Osteoblast (primary cell): Measurements from ENCODE around the gene OLFM1. TPM values are rescaled to one million over a fixed set of nuclear protein-coding genes. Genes with fewer than 3 reads are reported as not detected.

ENCODE experiments used
- DNase-seq: peaks from one replicate; pipeline ENCODE4 v3.0.0; 2011; ENCODE audit warnings: low spot score, mixed read lengths; ENCODE audit not compliant: insufficient read length; ENCODE audit errors: missing footprints
- H2AFZ ChIP-seq: 2 replicates; pipeline ENCODE4 v1.6.0; 2011; ENCODE audit warnings: mild to moderate bottlenecking, low read length
- H3K27ac ChIP-seq: 2 replicates; pipeline ENCODE4 v1.5.1; 2011; ENCODE audit warnings: mild to moderate bottlenecking, low read depth, low read length, moderate library complexity
- H3K27me3 ChIP-seq: 2 replicates; pipeline ENCODE4 v1.6.0; 2012; ENCODE audit warnings: mild to moderate bottlenecking, control low read depth, inconsistent platforms, low read length, moderate library complexity; ENCODE audit not compliant: insufficient read depth
- H3K36me3 ChIP-seq: 2 replicates; pipeline ENCODE4 v1.5.1; 2011; ENCODE audit warnings: mild to moderate bottlenecking, low read length, control low read depth, moderate library complexity; ENCODE audit not compliant: insufficient read depth
- H3K4me1 ChIP-seq: 2 replicates; pipeline ENCODE4 v1.5.1; 2011; ENCODE audit warnings: mild to moderate bottlenecking, low read length, control low read depth, moderate library complexity; ENCODE audit not compliant: insufficient read depth
- H3K4me2 ChIP-seq: 2 replicates; pipeline ENCODE4 v1.6.0; 2011; ENCODE audit warnings: mild to moderate bottlenecking, low read length; ENCODE audit not compliant: insufficient read depth
- H3K4me3 ChIP-seq: fragments of 200-600 bp; sonication (generic); 3 replicates; pipeline ENCODE4 v1.5.1; 2012; ENCODE audit warnings: mild to moderate bottlenecking, low read length, inconsistent platforms; ENCODE audit not compliant: insufficient read depth
- H3K79me2 ChIP-seq: 2 replicates; pipeline ENCODE4 v1.6.0; 2012; ENCODE audit warnings: mild to moderate bottlenecking, low read length, control low read depth, inconsistent platforms; ENCODE audit not compliant: insufficient read depth
- H3K9me3 ChIP-seq: 2 replicates; pipeline ENCODE4 v1.5.1; 2011; ENCODE audit warnings: low read depth, low read length, control low read depth
- H4K20me1 ChIP-seq: 2 replicates; pipeline ENCODE4 v1.6.0; 2012; ENCODE audit warnings: mild to moderate bottlenecking, low read length, control low read depth; ENCODE audit not compliant: insufficient read depth
- CTCF ChIP-seq: IDR thresholded peaks from 2 replicates; pipeline ENCODE4 v1.5.1; 2011; ENCODE audit warnings: mild to moderate bottlenecking, low read depth, low read length, moderate library complexity; ENCODE audit errors: extremely low read depth
- total RNA-seq: library from RNA; depleted of rRNA; stranded (reverse); fragments of >200 nt; gene quantifications from 2 replicates; pipeline ENCODE4 v1.2.3, GENCODE V29; 2012

OLFM1 gene
- total RNA-seq, 1 donor, result under 0.01 TPM

- Histone ChIP-seq H3K4me3 (no peak overlapping the region), H3K4me1 (no peaks in the 10 kb centered on the region), H3K27me3 (no peaks in the 10 kb centered on the region), H4K20me1 (no peaks in the 10 kb centered on the region), H3K36me3 (no peaks in the 10 kb centered on the region), H2AFZ (no peak overlapping the region), H3K79me2 (no peaks in the 10 kb centered on the region), H3K9me3 (no peaks in the 10 kb centered on the region), H3K27ac (no peak overlapping the region), H3K4me2 (no peak overlapping the region)
- no peak for DNase-seq
- no peak for TF ChIP-seq CTCF
Measured at GRCh38 chr9:135167849-135168655, 80.6 kb downstream of the OLFM1 start.

- no peak overlapping the region for H3K27ac ChIP-seq
- no peaks in the 10 kb centered on the region for H4K20me1 ChIP-seq
- TF ChIP-seq CTCF, result no peak
- H3K79me2 ChIP-seq, result no peaks in the 10 kb centered on the region
- H3K4me2 ChIP-seq, result no peak overlapping the region
- no peaks in the 10 kb centered on the region for H3K27me3 ChIP-seq
- no peak for DNase-seq
- no peaks in the 10 kb centered on the region for H3K4me1 ChIP-seq
- H3K4me3 ChIP-seq, result no peak overlapping the region
- no peaks in the 10 kb centered on the region for H3K9me3 ChIP-seq
- H3K36me3 ChIP-seq, result no peaks in the 10 kb centered on the region
- no peak overlapping the region for H2AFZ ChIP-seq
Measured at GRCh38 chr9:135169709-135170226, 82.3 kb downstream of the OLFM1 start.

- Histone ChIP-seq H3K27me3 (no peaks in the 10 kb centered on the region), H4K20me1 (no peaks in the 10 kb centered on the region), H3K4me3 (no peak overlapping the region), H3K4me1 (no peaks in the 10 kb centered on the region), H2AFZ (no peak overlapping the region), H3K4me2 (no peak overlapping the region), H3K27ac (no peak overlapping the region), H3K9me3 (no peaks in the 10 kb centered on the region), H3K79me2 (no peaks in the 10 kb centered on the region), H3K36me3 (no peaks in the 10 kb centered on the region)
- TF ChIP-seq CTCF, result no peak
- DNase-seq, result no peak
Measured at GRCh38 chr9:135170535-135170934, 83.1 kb downstream of the OLFM1 start.

Other genes with a start within 250 kb of the OLFM1 start
- gene FCN2, start 206.9 kb upstream of the OLFM1 start, total RNA-seq, result not detected in 2 replicates
- gene FCN1, start 169.8 kb upstream of the OLFM1 start, total RNA-seq, result not detected in 2 replicates